Subcutaneous abdominal adipose tissue (tissue), 5 donors: ENCODE results near the gene HAUS6.

Experiments used
- H3K27ac ChIP-seq: one replicate; pipeline ENCODE4 v1.7.0; 2013; ENCODE audit warnings: low read depth, mild to moderate bottlenecking, inconsistent platforms, low read length, moderate library complexity
- H3K27me3 ChIP-seq, 5 donors: one replicate each; pipeline ENCODE4 v1.7.0; 2013; ENCODE audit warnings: low read length in 5 of 5, inconsistent platforms in 1 of 5; ENCODE audit not compliant: control insufficient read depth in 5 of 5, insufficient read depth in 4 of 5
- H3K36me3 ChIP-seq, 5 donors: one replicate each; pipeline ENCODE4 v1.7.0; 2013; ENCODE audit warnings: low read length in 5 of 5; ENCODE audit not compliant: control insufficient read depth in 5 of 5, insufficient read depth in 5 of 5
- H3K4me1 ChIP-seq, 5 donors: one replicate each; pipeline ENCODE4 v1.7.0; 2013; ENCODE audit warnings: low read length in 5 of 5, mild to moderate bottlenecking in 3 of 5, moderate library complexity in 1 of 5; ENCODE audit not compliant: control insufficient read depth in 5 of 5, insufficient read depth in 5 of 5
- H3K4me3 ChIP-seq, 5 donors: one replicate each; pipeline ENCODE4 v1.7.0; 2013; ENCODE audit warnings: low read length in 5 of 5, low read depth in 1 of 5
- H3K9ac ChIP-seq, 5 donors: one replicate each; pipeline ENCODE4 v1.7.0; 2013; ENCODE audit warnings: low read length in 5 of 5, mild to moderate bottlenecking in 4 of 5, moderate library complexity in 3 of 5
- H3K9me3 ChIP-seq, 5 donors: one replicate each; pipeline ENCODE4 v1.7.0; 2013; ENCODE audit warnings: low read length in 5 of 5; ENCODE audit not compliant: control insufficient read depth in 5 of 5
- donor health status: healthy.
- donor health status: healthy.
- donor health status: healthy.
- donor health status: healthy.
- donor health status: healthy.

HAUS6 gene

DNA sequence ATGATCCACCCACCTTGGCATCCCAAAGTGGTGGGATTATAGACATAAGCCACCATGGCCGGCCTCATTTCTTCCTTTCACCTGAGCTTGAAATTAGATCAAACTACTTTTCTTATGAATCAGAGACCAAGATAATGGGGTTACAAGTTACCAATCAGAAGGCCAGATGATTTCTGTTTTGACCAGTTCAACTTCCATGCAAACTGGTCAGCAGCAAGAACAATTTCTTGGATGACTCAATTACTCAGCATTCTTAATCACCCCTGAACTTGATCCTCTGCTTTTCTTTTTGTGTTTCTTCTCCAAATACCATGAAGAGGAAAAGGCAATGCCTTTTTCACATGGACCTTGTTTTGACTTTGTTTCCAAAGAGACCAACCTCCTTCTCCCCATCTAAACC is 34.6 kb upstream of the HAUS6 start:
- peaks cover 0 to 5% (median 0%) of the 10 kb centered on the region in 5 donors for H3K4me1 ChIP-seq
- no peaks in the 10 kb centered on the region for H3K36me3 ChIP-seq
- H3K9ac ChIP-seq: no peak overlapping the region
- no peaks in the 10 kb centered on the region for H3K27me3 ChIP-seq
- no peak overlapping the region for H3K27ac ChIP-seq
- H3K9me3 ChIP-seq: no peaks in the 10 kb centered on the region
- H3K4me3 ChIP-seq: no peak overlapping the region

DNA sequence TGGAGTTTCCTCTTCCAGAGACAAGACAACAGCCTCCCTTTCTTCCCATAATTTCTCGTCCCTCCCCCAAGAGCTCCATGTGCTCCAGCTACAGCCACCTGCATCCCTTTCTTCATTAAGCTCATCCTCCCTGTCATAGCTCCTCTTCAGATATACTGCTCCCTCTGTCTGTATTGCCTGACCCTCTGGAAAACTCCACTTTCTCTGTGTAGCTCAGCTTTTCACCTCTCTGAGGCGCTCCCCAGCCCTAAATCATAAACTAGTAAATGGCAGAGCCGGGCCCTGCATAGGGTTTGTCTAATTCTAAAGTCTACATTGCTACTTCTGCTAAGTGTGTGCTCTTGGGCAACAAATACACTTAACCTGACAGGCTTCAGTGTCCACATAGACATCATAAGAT is 33.4 kb upstream of the HAUS6 start:
- no peaks in the 10 kb centered on the region for H3K9me3 ChIP-seq
- no peak overlapping the region for H3K27ac ChIP-seq
- H3K9ac ChIP-seq: no peak overlapping the region
- no peaks in the 10 kb centered on the region for H3K27me3 ChIP-seq
- no peaks in the 10 kb centered on the region for H3K4me1 ChIP-seq
- H3K4me3 ChIP-seq: no peak overlapping the region
- H3K36me3 ChIP-seq: no peaks in the 10 kb centered on the region

DNA sequence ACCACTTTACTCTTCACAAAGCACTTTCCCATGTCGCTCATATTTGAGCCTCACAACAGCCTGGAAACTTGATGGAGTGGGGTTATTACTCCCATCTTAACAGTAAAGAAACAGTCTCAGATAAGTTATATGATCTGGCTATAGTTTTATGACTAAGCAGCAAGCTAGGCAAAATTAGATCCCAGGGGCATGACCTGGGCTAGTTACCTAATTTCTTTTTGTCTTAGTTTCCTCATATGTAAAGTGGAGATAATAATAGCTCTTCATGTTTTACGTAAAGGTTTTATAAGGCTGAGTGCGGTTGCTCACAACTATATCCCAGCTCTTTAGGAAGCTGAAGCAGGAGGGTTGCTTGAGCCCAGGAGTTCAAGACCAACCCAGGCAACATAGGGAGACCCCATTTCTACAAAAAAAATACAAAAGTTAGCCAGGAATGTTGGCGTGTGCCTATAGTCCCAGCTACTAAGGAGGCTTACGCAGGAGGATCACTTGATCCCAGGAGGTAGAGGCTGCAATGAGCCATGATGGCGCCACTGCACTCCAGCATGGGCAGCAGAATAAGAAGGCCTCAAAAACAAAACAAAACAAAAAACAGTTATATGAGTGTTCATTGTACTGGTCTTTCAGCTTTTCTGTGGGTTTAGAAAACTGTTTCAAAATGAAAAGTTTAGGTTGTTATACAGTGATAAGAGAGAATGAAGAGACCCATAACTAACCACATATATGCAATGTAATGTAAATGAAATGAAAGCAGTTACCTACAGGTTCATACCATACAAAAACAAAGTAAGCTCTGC is 31.0 kb upstream of the HAUS6 start:
- no peak overlapping the region for H3K4me3 ChIP-seq
- peaks cover 0 to 15% (median 14%) of the 10 kb centered on the region in 5 donors for H3K4me1 ChIP-seq
- no peaks in the 10 kb centered on the region for H3K36me3 ChIP-seq
- no peak overlapping the region for H3K9ac ChIP-seq
- H3K27me3 ChIP-seq: no peaks in the 10 kb centered on the region
- H3K9me3 ChIP-seq: no peaks in the 10 kb centered on the region
- no peak overlapping the region for H3K27ac ChIP-seq

GRCh38 chr9:19130436-19130835 is 27.7 kb upstream of the HAUS6 start:
- Histone ChIP-seq H3K4me1 (peaks cover 0 to 38% (median 33%) of the 10 kb centered on the region in 5 donors), H3K27me3 (no peaks in the 10 kb centered on the region), H3K27ac (peak overlapping the region; percentile 100), H3K9me3 (no peaks in the 10 kb centered on the region), H3K9ac (no peak overlapping the region), H3K4me3 (no peak overlapping the region), H3K36me3 (peaks cover 0 to 8% (median 6%) of the 10 kb centered on the region in 5 donors)

DNA sequence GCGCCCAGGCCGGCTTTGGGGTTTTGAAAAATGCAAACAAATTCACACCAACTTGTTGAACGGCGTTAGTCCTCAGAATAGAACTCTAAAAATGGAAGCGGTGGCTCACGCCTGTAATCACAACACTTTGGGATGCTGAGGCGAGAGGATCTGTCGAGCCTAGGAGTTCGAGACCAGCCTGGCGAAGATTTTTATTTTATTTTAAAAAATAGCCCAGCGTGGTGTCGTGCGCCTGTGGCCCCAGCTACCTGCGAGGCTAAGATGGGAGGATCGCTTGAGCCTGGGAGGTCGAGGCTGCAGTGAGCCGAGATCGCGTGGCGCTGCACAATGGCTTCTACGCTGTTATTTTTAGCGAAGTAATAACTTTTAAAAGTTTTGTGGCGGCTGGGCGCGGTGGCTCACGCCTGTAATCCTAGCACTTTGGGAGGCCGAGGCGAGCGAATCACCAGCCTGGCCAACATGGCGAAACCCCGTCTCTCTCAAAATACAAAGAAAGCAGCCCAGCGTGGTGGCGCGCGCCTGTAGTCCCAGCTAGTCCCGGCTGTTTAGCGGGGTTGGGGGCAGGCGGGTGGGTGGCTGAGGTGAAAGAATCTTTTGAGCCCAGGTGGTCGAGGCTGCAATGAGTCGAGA is 25.3 kb upstream of the HAUS6 start:
- Histone ChIP-seq H3K27me3 (no peaks in the 10 kb centered on the region), H3K27ac (peak overlapping the region; percentile 100), H3K36me3 (peaks cover 13 to 32% (median 19%) of the 10 kb centered on the region in 5 donors), H3K4me1 (peaks cover 3 to 59% (median 55%) of the 10 kb centered on the region in 5 donors), H3K4me3 (peak overlapping the region; percentile 70 to 95 (median 79)), H3K9ac (peak overlapping the region; percentile 51 to 98 (median 95)), H3K9me3 (no peaks in the 10 kb centered on the region)

DNA sequence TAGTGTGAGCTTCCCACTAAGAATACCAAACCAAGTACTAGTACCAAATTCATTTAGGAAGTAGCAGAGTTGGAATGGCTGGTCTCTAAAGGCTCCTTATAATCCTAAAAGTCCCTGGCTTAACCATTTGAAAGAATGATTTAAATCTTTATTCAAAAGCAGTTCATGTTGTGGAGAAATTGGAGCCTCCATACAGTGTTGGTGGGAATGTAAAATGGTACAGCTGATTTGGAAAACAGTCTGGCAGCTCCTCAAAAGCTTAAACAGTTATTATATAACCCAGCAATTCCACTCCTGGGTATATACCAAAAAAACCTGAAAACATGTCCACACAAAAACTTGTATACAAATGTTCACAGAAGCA is 21.7 kb upstream of the HAUS6 start:
- Histone ChIP-seq H3K4me1 (peaks cover 5 to 81% (median 67%) of the 10 kb centered on the region in 5 donors), H3K36me3 (peaks cover 30 to 67% (median 48%) of the 10 kb centered on the region in 5 donors), H3K9me3 (no peaks in the 10 kb centered on the region), H3K27me3 (no peaks in the 10 kb centered on the region), H3K27ac (peak overlapping the region; percentile 100), H3K9ac (peak overlapping the region; percentile 48 to 98 (median 84)), H3K4me3 (peak overlapping the region; percentile 79 to 95 (median 92))

DNA sequence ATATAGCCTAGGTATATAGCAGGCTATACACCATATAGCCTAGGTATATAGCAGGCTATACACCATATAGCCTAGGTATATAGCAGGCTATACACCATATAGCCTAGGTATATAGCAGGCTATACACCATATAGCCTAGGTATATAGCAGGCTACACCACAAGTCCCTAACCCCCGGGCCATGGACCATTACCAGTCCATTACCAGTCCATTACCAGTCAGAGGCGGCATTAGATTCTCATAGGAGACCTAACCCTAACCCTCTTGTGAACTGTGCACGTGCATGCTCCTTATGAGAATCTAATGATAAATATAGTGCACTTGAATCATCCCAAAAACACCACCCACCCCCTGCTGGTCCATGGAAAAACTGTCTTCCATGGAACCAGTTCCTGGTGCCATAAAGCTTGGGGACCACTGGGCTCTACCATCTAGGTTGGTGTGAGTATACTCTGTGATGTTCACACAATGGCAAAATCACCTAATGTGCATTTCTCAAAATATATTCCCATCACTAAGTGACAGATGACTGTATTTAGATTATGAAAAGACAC is 19.9 kb upstream of the HAUS6 start:
- Histone ChIP-seq H3K27me3 (no peaks in the 10 kb centered on the region), H3K4me1 (peaks cover 5 to 80% (median 59%) of the 10 kb centered on the region in 5 donors), H3K36me3 (peaks cover 42 to 85% (median 66%) of the 10 kb centered on the region in 5 donors), H3K27ac (peak overlapping the region; percentile 100), H3K9ac (peak overlapping the region in 1 of 5 donors; percentile 65), H3K4me3 (no peak overlapping the region), H3K9me3 (no peaks in the 10 kb centered on the region)

DNA sequence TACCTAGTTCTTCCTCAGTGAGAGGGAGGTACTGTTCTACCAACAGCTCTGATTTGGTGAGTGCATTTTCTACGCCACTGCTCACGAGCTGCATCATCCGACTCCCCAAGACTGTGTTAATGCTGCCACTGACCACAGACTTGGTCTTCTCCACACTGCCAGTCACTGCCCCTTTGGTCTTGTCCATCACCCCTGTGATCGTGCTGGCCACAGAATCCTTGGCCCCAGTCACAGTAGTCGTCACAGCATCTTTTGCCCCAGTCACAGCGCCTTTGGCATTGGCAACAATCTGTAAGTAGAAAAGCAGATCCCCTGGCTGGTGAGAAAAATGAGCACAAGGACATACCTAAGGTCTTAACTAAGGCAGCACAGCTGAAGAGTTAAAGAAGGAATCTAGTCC is 18.2 kb upstream of the HAUS6 start:
- no peak overlapping the region for H3K4me3 ChIP-seq
- H3K27me3 ChIP-seq: no peaks in the 10 kb centered on the region
- H3K9me3 ChIP-seq: no peaks in the 10 kb centered on the region
- peaks cover 5 to 77% (median 52%) of the 10 kb centered on the region in 5 donors for H3K4me1 ChIP-seq
- H3K27ac ChIP-seq: peak overlapping the region; percentile 6
- H3K9ac ChIP-seq: peak overlapping the region in 1 of 5 donors; percentile 18
- H3K36me3 ChIP-seq: peaks cover 48 to 97% (median 81%) of the 10 kb centered on the region in 5 donors

- Histone ChIP-seq H3K9me3 (no peaks in the 10 kb centered on the region), H3K36me3 (peaks cover 53 to 96% (median 83%) of the 10 kb centered on the region in 5 donors), H3K27ac (peak overlapping the region; percentile 73), H3K9ac (peak overlapping the region in 2 of 5 donors; percentile 16 to 42), H3K4me1 (peaks cover 4 to 68% (median 42%) of the 10 kb centered on the region in 5 donors), H3K4me3 (no peak overlapping the region), H3K27me3 (no peaks in the 10 kb centered on the region)
Observed at GRCh38 chr9:19119801-19120440, 17.2 kb upstream of the HAUS6 start.
